Activated CD4-positive, alpha-beta T cell treated with anti-CD3 and anti-CD28 coated beads, Interleukin-2, amount 50 U/mL, for 4 hours (primary cell): ENCODE results near the gene NOP14.
"Not testable (repeated sequence)": the region's sequence is repeated elsewhere in the genome, so short reads cannot be mapped to it uniquely, and the experiment has no call there.

Source experiments
- DNase-seq, 2 experiments: peaks; one replicate each; pipeline ENCODE4 v3.0.0-alpha.2; 2020

The NOP14 gene

DNA sequence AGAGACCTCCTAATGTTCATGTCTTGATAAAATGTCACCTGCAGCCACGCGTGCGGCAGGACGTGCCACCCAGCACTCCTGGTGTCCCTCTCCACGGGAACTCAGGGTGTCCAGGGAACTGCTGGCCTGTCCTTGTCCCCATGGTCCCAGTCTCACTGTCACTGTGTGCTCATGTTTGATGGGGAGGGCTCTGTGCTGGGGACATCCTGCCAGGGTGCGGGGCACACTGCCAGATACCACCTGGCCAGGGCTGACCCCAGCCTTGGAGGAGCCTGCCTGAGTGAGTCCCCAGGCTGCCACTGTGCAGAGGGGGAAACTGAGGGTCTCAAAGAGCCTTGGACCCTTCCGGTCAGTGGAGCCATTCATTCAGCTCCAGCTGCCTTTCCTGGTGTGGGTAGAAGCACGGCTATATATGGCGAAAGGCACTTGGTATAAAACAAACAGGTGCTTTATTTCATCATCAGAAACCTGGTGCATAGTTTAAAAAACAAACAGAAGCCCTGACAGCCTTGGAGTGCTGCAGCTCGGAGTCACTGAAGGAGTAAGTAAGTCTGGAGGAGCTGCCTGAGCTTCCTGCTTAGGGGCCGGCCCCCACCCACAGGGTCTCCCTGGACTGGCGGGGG is 33.0 kb downstream of the NOP14 start:
- DNase-seq = no peak

DNA sequence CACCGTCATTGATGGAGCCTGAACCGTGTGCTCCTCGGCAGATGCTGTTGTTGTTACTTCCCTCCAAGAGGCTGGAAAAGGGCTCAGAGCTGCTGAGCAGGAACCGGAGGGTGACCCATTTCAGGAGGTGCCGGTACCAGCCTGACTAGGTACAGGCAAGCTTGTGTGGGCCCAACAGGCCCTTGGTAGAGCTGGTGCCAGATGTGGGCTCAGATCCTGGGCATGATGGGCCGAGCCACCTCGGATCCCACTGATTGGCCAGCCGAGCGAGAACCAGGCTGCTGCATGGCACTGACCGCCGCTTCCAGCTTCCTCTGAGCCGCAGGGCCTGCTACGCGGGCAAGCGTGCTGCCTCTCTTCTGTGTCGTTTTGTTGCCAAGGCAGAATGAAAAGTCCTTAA is 33.7 kb downstream of the NOP14 start:
- DNase-seq = no peak

DNA sequence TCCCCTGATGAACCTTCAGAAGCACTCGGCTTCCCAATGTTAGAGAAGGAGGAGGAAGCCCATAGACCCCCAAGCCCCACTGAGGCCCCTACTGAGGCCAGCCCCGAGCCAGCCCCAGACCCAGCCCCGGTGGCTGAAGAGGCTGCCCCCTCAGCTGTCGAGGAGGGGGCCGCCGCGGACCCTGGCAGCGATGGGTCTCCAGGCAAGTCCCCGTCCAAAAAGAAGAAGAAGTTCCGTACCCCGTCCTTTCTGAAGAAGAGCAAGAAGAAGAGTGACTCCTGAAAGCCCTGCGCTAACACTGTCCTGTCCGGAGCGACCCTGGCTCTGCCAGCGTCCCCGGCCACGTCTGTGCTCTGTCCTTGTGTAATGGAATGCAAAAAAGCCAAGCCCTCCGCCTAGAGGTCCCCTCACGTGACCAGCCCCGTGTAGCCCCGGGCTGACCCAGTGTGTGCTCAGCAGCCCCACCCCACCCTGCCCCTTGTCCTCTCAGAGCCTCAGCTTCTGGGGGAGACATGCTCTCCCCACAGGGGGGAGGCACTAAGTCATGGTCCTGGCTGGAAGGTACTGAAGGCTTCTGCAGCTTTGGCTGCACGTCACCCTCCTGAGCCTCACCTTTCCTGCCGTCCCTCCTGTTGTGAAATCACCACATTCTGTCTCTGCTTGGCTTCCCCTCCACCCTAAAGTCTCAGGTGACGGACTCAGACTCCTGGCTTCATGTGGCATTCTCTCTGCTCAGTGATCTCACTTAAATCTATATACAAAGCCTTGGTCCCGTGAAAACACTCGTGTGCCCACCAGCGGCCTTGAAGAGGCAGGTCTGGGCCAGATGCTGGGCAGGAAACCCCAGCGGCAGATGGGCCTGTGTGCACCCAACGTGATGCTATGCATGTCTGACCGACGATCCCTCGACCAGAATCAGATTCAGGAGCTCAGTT is 34.7 kb downstream of the NOP14 start:
- no peak for DNase-seq

DNA sequence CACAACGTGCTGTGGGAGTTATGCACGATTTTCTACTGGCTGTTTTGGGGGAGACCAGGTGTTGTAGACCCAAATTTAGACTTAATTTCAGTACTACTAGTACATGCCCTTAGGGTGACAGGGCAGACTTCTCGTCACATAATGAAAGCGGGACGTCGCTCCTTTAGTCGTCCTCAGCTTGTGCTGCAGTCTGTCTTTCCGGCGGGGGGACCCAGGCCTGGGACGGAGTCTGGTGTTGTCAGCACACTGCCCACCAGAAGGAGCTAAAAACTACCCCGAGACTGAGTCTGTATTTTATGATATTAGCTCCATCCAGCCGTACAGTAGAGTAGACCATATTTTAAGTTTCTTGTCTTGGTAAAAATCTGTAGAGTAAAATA is 35.5 kb downstream of the NOP14 start:
- no peak for DNase-seq

DNA sequence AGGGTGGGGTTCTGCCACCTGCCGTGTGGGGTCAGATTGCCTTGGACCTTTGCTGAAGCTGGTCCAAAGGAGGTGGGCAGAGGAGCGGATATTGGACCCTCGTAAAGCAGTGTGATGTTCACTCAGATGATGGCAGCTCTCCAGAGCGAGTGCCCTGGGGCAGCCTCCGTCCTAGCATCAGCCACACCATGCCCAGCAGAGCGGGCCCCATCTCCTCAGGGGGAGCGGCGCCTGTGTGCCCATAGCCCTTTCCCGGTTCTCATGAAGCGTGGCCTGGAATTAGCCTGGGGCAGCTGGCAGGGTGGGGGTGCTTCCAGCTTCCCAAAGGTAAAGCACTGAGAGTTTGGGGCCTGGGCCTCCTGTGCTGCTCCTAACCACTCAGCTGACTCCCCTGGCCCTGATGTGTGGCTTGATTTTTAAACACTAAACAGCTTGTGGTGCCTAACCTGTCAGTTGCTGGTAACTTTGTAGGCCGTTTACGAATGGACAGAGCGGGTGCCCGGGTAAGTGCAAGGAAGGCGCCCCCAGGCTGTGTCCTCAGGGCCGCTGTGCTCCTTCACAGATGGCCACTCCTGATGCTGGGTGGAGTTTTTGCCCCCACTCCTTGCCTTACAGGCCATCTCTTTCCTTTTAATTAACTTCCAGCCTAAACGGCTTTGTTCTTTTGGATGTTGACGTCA is 36.0 kb downstream of the NOP14 start:
- no peak for DNase-seq

DNA sequence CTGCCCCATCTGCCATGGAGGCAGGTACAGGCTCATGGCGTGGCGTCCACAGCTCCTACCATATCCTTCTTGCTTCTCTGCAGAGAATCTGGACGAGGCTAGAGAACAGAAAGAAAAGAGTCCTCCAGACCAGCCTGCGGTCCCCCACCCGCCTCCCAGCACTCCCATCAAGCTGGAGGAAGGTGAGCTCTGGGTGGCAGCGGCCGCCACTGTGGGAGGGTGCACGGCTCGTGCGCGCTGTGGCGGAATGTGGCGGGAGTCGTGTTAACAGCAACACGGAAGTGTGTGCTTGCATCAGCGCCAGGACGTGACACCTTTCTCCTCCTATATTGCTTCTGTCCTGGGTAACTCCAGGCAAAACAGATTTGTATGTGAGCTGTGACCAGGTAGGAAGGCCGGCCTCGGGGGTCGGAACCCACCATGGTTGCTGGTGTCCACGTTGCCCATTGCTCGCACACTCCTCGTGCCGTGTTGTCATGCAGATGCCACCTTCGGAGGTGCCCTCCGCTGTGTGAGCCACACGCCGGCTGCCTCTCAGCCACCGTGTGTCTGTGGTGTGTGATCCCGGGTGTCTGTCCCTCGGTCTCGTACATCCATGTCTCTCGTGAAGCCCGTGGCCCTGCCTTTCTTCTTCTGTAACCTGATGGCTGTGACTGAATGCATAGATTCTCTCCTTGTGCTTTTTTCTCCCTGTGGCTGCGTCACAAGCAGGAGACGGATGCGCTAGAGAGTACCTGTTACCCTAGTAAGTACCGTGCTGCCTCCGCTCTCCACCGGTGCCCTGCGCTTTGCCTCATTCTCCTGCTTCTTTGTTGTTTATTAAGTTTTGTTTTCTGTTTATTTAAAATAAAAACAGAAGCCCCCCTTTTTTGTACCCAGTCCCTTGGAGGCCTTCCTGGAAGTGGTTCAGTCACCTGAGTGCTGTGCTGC is 37.0 kb downstream of the NOP14 start:
- no peak for DNase-seq

DNA sequence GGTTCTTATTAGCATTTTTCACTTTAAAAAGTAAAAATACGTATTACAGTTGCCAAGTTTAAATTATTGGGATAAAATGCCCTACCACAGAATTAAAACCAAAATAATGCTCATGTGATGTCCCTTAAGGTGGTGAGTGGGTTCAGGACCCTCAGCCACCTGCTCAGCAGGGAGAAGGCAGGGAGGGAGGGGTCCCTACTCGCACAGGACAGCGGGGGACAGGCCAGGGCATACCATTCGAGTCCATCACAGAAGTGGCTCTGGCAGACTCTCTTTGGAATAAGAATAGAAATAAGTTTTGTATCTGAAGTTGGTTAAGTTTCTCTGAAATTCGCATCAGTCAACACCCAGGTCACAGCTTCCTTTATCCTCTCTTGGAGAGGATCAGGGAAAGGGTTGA is 37.7 kb downstream of the NOP14 start:
- DNase-seq = no peak

DNA sequence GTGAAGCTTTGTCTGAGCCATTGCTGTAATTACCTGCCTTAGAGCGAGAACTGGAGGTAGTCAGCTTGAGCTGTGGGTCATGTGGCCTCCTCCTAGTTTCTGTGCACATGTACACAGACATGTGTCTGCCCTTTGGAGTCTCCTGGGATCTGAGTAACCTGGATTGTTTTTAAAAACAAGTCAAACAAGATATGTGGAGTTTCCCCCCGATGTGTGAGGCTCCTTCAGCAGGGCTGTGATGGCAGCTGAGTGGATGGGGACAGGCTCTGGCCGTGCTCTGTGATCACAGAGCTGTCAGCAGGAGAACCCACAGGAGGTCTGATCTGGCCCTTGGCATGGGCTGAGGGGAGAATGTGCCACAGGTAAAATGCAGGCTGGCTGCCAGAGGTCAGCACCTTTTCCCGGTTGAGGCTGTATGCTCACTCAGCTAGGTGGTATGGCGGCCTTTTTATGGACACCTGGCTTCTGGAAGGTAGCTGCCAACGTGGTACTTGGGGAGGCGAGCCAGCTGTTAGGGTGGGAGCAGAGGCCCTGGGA is 38.4 kb downstream of the NOP14 start:
- no peak for DNase-seq

DNA sequence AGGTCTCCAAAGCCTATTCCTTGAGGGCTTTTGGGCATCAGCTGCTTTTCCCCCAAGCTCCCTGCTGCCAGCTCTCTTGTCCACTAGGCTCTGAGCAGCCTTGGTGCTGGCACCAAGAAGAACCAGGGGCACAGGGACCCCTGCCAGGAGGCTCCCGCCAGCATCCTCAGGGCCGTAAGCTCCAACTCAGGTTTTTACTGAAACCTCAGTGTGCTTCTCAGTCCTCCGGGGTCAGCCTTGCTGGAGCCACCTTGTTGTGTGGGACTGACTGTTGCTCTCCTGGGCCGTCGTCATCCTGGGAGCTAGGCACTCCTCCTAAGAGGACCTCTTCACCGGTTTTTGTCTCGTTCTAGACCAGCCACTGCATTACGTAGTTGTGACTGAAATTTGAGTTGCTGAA is 38.9 kb downstream of the NOP14 start:
- DNase-seq = no peak

DNA sequence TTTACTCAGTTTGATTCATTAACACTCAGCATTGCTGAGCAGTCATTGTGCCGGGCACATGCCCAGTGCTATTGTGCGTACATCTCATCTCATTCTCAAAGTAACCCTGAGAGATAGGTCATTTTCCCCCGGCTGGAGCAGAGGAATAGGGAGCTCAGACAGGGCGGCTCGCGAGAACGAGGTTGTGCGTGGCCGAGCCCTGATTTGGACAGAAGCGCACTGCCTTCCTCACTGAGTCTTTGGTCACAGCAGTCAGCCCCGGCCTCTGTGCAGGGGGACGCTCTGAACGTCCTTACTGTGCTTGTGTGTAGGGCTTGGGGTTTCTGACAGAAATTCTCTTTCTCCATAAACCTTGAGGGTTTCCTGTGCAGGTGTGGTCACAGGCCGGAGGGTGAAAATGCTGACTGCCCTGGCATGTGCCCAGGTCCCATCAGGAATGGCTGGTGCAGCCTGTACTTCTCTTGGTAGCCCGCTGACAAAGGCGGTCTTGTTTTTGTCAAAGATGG is 39.5 kb downstream of the NOP14 start:
- DNase-seq = no peak

DNA sequence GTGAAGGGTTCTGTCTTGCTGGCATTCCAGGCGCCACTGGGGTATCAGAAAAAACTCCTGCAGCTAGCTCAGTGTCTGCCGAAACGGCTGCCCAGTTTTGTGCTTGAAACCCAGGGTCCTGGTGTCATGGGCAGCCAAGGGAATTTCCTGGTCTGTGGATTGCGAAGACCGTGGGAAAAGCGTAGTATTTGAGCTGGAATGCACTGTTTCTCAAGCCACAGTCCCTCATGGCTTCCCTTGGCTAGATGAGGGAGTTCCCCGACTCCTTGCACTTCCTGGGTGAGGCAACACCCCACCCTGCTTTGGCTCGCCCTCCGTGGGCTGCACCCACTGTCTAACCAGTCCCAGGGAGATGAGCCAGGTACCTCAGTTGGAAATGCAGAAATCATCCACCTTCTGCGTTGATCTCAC is 40.1 kb downstream of the NOP14 start:
- no peak for DNase-seq

DNA sequence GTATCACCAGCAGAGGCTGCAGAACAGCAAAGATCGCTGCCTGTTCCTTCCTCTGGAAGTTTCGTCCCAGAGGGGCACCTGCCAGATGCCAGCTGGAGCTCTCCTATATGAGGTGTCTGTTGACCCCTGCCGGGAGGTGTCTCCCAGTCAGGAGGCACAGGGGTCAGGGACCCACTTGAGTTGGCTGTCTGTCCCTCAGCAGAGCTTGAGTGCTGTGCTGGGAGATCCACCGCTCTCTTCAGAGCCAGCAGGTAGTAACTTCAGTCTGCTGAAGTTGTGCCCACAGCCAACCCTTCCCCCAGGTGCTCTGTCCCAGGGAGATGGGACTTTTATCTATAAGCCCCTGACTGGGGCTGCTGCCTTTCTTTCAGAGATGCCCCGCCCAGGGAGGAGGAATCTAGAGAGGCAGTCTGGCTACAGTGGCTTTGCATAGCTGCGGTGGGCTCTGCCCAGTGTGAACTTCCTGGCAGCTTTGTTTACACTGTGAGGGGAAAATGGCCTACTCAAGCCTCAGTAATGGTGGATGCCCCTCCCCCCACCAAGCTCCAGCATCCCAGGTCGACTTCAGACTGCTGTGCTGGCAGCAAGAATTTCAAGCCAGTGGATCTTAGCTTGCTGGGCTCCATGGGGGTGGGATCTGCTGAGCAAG is 40.6 kb downstream of the NOP14 start:
- DNase-seq = not testable (repeated sequence)

DNA sequence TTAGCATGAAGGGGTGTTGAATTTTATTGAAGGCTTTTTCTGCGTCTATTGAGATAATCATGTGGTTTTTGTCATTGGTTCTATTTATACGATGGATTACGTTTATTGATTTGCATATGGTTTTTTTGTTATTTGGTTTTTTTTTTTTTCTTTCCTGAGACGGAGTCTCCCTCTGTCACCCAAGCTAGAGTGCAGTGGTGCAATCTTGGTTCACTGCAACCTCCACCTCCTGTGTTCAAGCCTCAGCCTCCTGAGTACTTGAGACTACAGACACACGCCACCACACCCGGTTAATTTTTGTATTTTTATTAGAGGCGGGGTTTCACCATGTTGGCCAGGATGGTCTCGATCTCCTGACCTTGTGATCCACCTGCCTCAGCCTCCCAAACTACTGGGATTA is 44.5 kb downstream of the NOP14 start:
- DNase-seq = not testable (repeated sequence)

DNA sequence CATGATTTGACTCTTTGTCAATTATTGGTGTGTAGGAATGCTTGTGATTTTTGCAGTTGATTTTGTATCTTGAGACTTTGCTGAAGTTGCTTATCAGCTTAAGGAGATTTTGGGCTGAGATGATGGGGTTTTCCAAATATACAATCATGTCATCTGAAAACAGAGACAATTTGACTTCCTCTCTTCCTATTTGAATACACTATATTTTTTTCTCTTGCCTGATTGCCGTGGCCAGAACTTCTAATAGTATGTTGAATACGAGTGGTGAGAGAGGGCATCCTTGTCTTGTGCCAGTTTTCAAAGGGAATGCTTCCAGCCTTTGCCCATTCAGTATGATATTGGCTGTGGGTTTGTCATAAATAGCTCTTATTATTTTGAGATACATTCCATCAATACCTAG is 44.9 kb downstream of the NOP14 start:
- not testable (repeated sequence) for DNase-seq

DNA sequence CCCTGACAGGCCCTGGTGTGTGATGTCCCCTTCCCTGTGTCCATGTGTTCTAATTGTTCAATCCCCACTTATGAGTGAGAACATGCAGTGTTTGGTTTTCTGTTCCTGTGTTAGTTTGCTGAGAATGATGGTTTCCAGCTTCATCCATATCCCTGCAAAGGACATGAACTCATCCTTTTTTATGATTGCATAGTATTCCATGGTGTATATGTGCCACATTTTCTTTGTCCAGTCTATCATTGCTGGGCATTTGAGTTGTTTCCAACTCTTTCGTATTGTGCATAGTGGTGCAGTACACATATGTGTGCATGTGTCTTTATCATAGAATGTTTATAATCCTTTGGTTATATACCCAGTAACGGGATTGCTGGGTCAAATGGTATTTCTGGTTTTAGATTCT is 46.5 kb downstream of the NOP14 start:
- DNase-seq = not testable (repeated sequence)

DNA sequence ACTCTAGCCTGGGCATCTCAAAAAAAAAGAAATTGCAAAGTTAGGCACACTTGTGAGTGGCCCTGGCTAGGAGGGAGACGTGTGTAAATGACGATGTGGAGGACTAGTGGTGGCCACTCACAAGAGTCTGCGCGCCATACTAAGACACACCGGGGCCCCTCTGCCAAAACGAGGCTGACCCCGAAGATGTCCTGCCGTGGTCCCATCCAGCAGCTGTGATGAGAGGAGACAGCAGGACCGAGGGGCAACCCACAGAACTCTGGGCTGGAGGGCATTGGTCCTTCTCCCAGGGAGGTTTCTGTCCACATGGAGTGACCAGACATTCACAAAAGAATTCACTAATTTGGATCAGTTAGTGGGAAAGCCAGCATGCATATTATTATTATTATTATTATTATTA is 47.4 kb downstream of the NOP14 start:
- DNase-seq = no peak

DNA sequence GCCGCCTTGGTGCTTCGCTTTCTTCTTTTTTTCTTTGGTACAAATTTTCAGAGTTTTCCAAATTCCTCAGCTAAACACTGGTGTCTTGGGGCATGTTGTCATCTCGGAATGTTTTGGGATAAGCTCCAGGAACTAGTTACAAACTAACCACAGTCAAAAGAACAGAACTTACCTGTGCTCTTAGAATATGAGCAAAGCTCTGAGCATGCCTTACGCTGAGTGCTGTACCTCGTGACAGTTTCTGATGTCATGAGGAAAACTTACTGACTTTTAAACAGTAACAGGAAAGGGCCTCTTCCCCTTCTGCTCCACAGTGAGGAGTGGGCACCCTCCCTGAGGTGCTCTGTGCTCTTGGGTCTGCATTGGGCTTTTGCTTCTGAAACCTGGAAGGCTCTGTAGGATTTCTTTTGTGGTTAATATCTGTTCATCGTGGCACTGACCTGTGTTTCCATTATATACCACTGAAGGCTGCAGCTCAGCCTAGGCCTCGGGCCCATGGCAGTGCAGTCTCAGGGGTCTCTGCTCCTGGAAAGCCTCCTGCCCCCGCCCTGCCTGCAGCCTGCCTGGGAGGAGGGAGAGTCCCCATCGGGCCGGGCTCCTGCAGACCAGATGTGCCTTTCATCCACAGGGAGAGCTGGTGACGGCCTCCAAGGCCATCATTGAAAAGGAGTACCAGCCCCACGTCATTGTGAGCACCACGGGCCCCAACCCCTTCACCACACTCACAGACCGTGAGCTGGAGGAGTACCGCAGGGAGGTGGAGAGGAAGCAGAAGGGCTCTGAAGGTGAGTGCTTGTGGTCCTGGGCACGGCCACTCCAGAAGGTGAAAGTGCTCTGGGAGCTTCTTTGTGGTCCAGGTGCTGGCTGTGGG is 48.7 kb downstream of the NOP14 start:
- DNase-seq = no peak

DNA sequence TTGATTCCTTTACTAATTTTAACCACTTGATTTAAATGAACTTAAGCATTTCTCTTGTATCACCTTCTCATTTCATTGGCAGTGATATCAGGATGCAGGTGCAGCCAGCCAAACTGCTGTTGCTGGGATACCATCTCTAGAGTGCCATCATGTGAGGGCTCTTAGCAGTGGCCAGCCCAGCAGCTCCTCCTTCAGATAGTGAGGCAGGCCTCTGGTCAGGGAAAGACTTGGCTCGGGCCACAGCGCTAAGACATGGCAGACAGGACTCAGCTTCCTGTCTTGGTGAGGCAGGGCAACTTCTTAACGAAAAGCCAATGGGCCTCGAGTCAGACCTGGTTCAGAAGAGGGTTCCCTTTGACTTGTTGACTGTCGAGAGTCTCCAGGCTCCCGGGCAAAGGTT is 50.0 kb downstream of the NOP14 start:
- no peak for DNase-seq

DNA sequence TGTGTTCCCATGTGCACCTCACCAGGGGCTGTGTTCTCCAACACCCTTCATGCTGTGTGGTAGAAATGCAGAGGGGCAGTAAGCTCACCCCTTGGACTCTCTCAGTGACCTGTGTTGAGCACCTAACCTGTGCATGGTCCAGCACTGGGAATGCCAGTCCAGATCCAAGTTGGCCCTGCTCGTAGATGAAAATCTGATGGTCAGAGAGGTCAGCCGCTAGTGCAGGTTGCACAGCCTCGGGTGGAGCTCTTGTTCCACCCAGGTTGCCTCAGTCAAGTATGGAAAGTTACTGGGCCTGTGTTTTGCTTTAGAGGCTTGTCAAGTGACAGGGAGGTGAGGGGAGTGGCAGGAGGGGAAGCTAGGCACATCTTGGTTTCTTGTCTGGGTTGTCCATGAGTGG is 51.3 kb downstream of the NOP14 start:
- no peak for DNase-seq

DNA sequence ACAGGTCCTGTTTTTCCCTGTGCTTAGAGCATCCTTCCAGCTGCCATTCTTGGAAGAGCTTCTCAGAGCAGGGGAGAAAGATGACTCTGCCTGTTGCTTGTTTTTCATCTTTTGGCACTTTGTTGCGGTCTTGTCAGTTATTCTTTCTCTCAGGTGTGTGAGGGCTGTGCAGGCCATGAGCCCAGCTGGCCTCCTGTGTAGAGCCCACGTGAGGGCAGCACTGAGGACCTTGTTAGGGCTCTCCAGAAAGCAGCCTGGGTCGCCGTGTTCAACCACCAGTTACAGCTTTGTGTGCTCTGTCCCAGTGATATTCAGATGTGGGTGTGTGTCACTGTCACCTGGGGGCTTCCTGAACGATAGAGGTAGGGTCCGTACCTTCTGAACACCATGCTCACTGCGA is 52.8 kb downstream of the NOP14 start:
- DNase-seq = no peak

DNA sequence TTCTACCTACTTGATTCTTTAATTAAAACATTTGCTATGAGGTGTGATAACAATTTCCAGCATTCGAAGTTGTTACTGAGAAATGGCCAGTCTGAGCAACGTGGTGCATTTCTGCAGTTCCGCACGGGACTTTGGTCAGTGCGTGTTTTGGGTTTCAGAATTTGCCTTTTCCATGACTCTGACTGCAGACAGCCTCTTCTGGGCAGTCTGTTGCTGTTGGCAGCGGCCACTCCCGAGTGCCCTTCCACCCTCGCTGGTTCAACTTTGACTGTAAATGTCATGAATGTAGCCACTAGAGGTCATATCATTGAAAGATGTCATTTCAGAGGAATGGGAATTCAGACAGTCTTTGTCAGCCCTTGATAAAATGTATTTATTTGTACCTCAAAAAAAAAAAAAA is 53.6 kb downstream of the NOP14 start:
- no peak for DNase-seq
